Mesenchymal stem cell (in vitro differentiated cells and primary cell): ENCODE data around the gene UBE4A.

Source experiments
- DNase-seq: peaks from one replicate; pipeline ENCODE4 v3.0.0-alpha.2; 2013
- H2AFZ ChIP-seq: one replicate; pipeline ENCODE4 v1.6.1; 2013; ENCODE audit warnings: low read depth, mild to moderate bottlenecking, control low read depth, inconsistent platforms, low read length, moderate library complexity
- H2AK5ac ChIP-seq: 2 replicates; pipeline ENCODE4 v1.6.1; 2013; ENCODE audit warnings: low read length, moderate library complexity, mild to moderate bottlenecking, inconsistent platforms; ENCODE audit not compliant: severe bottlenecking
- H2BK120ac ChIP-seq: one replicate; pipeline ENCODE4 v1.6.1; 2013; ENCODE audit warnings: low read depth, mild to moderate bottlenecking, inconsistent platforms, low read length, moderate library complexity
- H2BK12ac ChIP-seq, 2 experiments: one replicate each; pipeline ENCODE4 v1.6.1; 2013; ENCODE audit warnings: inconsistent platforms in 2 of 2, low read length in 2 of 2, mild to moderate bottlenecking in 2 of 2, moderate library complexity in 2 of 2, control low read depth in 1 of 2
- H2BK15ac ChIP-seq: one replicate; pipeline ENCODE4 v1.6.1; 2013; ENCODE audit warnings: mild to moderate bottlenecking, low read depth, inconsistent platforms; ENCODE audit not compliant: poor library complexity, severe bottlenecking
- H2BK5ac ChIP-seq: 2 replicates; pipeline ENCODE4 v1.6.1; 2013; ENCODE audit warnings: low read depth, mild to moderate bottlenecking, low read length, control low read depth, inconsistent platforms; ENCODE audit not compliant: poor library complexity, severe bottlenecking
- H3K14ac ChIP-seq, 2 experiments: one replicate each; pipeline ENCODE4 v1.6.1; 2013; ENCODE audit warnings: inconsistent platforms in 2 of 2, low read length in 2 of 2, control low read depth in 1 of 2, mild to moderate bottlenecking in 1 of 2, moderate library complexity in 1 of 2
- H3K18ac ChIP-seq, 2 experiments: one replicate each; pipeline ENCODE4 v1.6.1; 2013; ENCODE audit warnings: inconsistent platforms in 2 of 2, low read length in 2 of 2, control low read depth in 1 of 2, low read depth in 1 of 2, mild to moderate bottlenecking in 1 of 2
- H3K23ac ChIP-seq, 2 experiments: one replicate each; pipeline ENCODE4 v1.6.1; 2013; ENCODE audit warnings: inconsistent platforms in 2 of 2, low read length in 2 of 2, mild to moderate bottlenecking in 2 of 2, moderate library complexity in 2 of 2, control low read depth in 1 of 2
- H3K27ac ChIP-seq: 2 replicates; pipeline ENCODE4 v1.5.1; 2013; ENCODE audit warnings: mild to moderate bottlenecking, moderate library complexity, low read length, control low read depth, inconsistent platforms; ENCODE audit not compliant: poor library complexity, severe bottlenecking
- H3K27me3 ChIP-seq, 2 experiments: 2 replicates each; pipeline versions ENCODE4 v1.6.1 to v1.7.0; 2013; ENCODE audit warnings: low read length in 2 of 2, mild to moderate bottlenecking in 2 of 2, moderate library complexity in 2 of 2, control low read depth in 1 of 2, inconsistent platforms in 1 of 2; ENCODE audit not compliant: control insufficient read depth in 1 of 2, insufficient read depth in 1 of 2
- H3K36me3 ChIP-seq, 2 experiments: 2 replicates each; pipeline versions ENCODE4 v1.6.1 to v1.7.0; 2013; ENCODE audit warnings: low read length in 2 of 2, control low read depth in 1 of 2, inconsistent platforms in 1 of 2, low read depth in 1 of 2, mild to moderate bottlenecking in 1 of 2; ENCODE audit not compliant: insufficient read depth in 2 of 2, control insufficient read depth in 1 of 2
- H3K4ac ChIP-seq, 2 experiments: one replicate each; pipeline ENCODE4 v1.6.1; 2013; ENCODE audit warnings: inconsistent platforms in 2 of 2, low read length in 2 of 2, mild to moderate bottlenecking in 2 of 2, moderate library complexity in 2 of 2, control low read depth in 1 of 2, low read depth in 1 of 2
- H3K4me1 ChIP-seq: 2 replicates; pipeline ENCODE4 v1.6.1; 2013; ENCODE audit warnings: low read depth, low read length, control low read depth; ENCODE audit not compliant: control insufficient read depth, insufficient read depth
- H3K4me2 ChIP-seq: 2 replicates; pipeline ENCODE4 v1.6.1; 2013; ENCODE audit warnings: low read length, mild to moderate bottlenecking, inconsistent platforms; ENCODE audit not compliant: poor library complexity, severe bottlenecking
- H3K4me3 ChIP-seq, 2 experiments: 2 replicates each; pipeline versions ENCODE4 v1.5.1 to v1.7.0; 2013; ENCODE audit warnings: low read length in 2 of 2, mild to moderate bottlenecking in 2 of 2, control low read depth in 1 of 2, low read depth in 1 of 2; ENCODE audit not compliant: insufficient read depth in 1 of 2
- H3K79me1 ChIP-seq: replicated peaks from 2 replicates; pipeline ENCODE4 v1.6.1; 2013; ENCODE audit warnings: mild to moderate bottlenecking, control low read depth, low read length, inconsistent platforms; ENCODE audit not compliant: poor library complexity, severe bottlenecking
- H3K9ac ChIP-seq: 2 replicates; pipeline ENCODE4 v1.7.0; 2013; ENCODE audit warnings: mild to moderate bottlenecking, low read length, moderate library complexity
- H3K9me3 ChIP-seq: 2 replicates; pipeline ENCODE4 v1.7.0; 2013; ENCODE audit warnings: mild to moderate bottlenecking, low read length; ENCODE audit not compliant: control insufficient read depth
- H4K8ac ChIP-seq: one replicate; pipeline ENCODE4 v1.6.1; 2013; ENCODE audit warnings: inconsistent platforms, mild to moderate bottlenecking, low read length, moderate library complexity
- H4K91ac ChIP-seq: one replicate; pipeline ENCODE4 v1.6.1; 2013; ENCODE audit warnings: mild to moderate bottlenecking, low read length, inconsistent platforms
- WGBS: methylation state at CpG from one replicate; pipeline ENCODE4 v1.1.7; 2013; ENCODE audit warnings: mixed read lengths; 5-methylcytosine and 5-hydroxymethylcytosine counted together

Gene UBE4A

GRCh38 chr11:118434123-118434552 lies 74.7 kb downstream of the UBE4A start:
- H2AK5ac ChIP-seq = no peak overlapping the region
- peak overlapping the region in 1 of 2 experiments; percentile 85 for H3K4me3 ChIP-seq
- WGBS = 0% methylated on average over 6 of the region's 9 CpGs
- H2BK5ac ChIP-seq = no peak overlapping the region
- H3K14ac ChIP-seq = no peak overlapping the region
- no peak overlapping the region for H3K27ac ChIP-seq
- peak overlapping the region; percentile 93 for H3K4me2 ChIP-seq
- no peaks in the 10 kb centered on the region for H3K36me3 ChIP-seq
- H3K9ac ChIP-seq = peak overlapping the region; percentile 74
- H3K27me3 ChIP-seq = no peaks in the 10 kb centered on the region
- H3K4me1 ChIP-seq = peaks cover 5% of the 10 kb centered on the region
- H3K9me3 ChIP-seq = no peaks in the 10 kb centered on the region
- no peak overlapping the region for H3K23ac ChIP-seq
- no peak overlapping the region for H2BK12ac ChIP-seq
- H2AFZ ChIP-seq = no peak overlapping the region
- no peak overlapping the region for H2BK15ac ChIP-seq
- no peak overlapping the region for H4K91ac ChIP-seq
- DNase-seq = no peak
- no peak overlapping the region for H4K8ac ChIP-seq
- no peaks in the 10 kb centered on the region for H3K79me1 ChIP-seq
- no peak overlapping the region for H3K18ac ChIP-seq
- no peak overlapping the region for H2BK120ac ChIP-seq
- no peak overlapping the region for H3K4ac ChIP-seq

GRCh38 chr11:118434553-118435289 lies 75.3 kb downstream of the UBE4A start:
- no peak overlapping the region for H4K8ac ChIP-seq
- H3K4me2 ChIP-seq = peak overlapping the region; percentile 93
- no peaks in the 10 kb centered on the region for H3K9me3 ChIP-seq
- no peak overlapping the region for H2BK120ac ChIP-seq
- peak overlapping the region in 1 of 2 experiments; percentile 29 for H3K14ac ChIP-seq
- no peak overlapping the region for H2BK15ac ChIP-seq
- peaks cover 5% of the 10 kb centered on the region for H3K4me1 ChIP-seq
- H4K91ac ChIP-seq = no peak overlapping the region
- H2AK5ac ChIP-seq = no peak overlapping the region
- no peak overlapping the region for H2BK5ac ChIP-seq
- H2BK12ac ChIP-seq = no peak overlapping the region
- peak overlapping the region; percentile 69 to 85 for H3K4me3 ChIP-seq
- WGBS = under 1% methylated on average over 38 of the region's 39 CpGs
- peak; percentile 70 for DNase-seq
- H2AFZ ChIP-seq = peak overlapping the region; percentile 77
- no peak overlapping the region for H3K18ac ChIP-seq
- no peaks in the 10 kb centered on the region for H3K36me3 ChIP-seq
- no peak overlapping the region for H3K27ac ChIP-seq
- no peaks in the 10 kb centered on the region for H3K79me1 ChIP-seq
- H3K9ac ChIP-seq = peak overlapping the region; percentile 74
- H3K4ac ChIP-seq = no peak overlapping the region
- H3K23ac ChIP-seq = no peak overlapping the region
- H3K27me3 ChIP-seq = no peaks in the 10 kb centered on the region

GRCh38 chr11:118435290-118435892 lies 76.0 kb downstream of the UBE4A start:
- Histone ChIP-seq H4K91ac (no peak overlapping the region), H3K79me1 (no peaks in the 10 kb centered on the region), H3K4me1 (peaks cover 5% of the 10 kb centered on the region), H3K9me3 (no peaks in the 10 kb centered on the region), H2AFZ (peak overlapping the region; percentile 97), H2BK12ac (peak overlapping the region in 1 of 2 experiments; percentile 17), H3K18ac (peak overlapping the region in 1 of 2 experiments; percentile 83), H3K4ac (peak overlapping the region in 1 of 2 experiments; percentile 35), H2BK15ac (no peak overlapping the region), H3K27me3 (no peaks in the 10 kb centered on the region), H3K23ac (peak overlapping the region in 1 of 2 experiments; percentile 16), H3K9ac (peak overlapping the region; percentile 74), H3K4me3 (peak overlapping the region; percentile 69 to 85), H3K14ac (peak overlapping the region in 1 of 2 experiments; percentile 29), H3K36me3 (no peaks in the 10 kb centered on the region), H2BK5ac (no peak overlapping the region), H3K4me2 (peak overlapping the region; percentile 93), H4K8ac (peak overlapping the region; percentile 66), H3K27ac (peak overlapping the region; percentile 96), H2AK5ac (no peak overlapping the region), H2BK120ac (no peak overlapping the region)
- DNase-seq = peak; percentile 71
- WGBS = 1% methylated on average over 34 of the region's 34 CpGs
